Heart right ventricle (tissue), 16 donors: Measurements from ENCODE around the gene ANTXR1. TPM values are rescaled to one million over a fixed set of nuclear protein-coding genes. Genes with fewer than 3 reads are reported as not detected.

Experiments used
- ATAC-seq, 8 donors: fragments of 200-7000 bp; cut with Tn5 transposase; one replicate each; pipeline ENCODE4 v1.9.1; 2020; ENCODE audit warnings: mild to moderate bottlenecking in 8 of 8, moderate library complexity in 8 of 8, moderate number of reproducible peaks in 1 of 8
- DNase-seq, 2 donors: peaks; one replicate each; pipeline ENCODE4 v3.0.0-alpha.2; 2020
- H3K27ac ChIP-seq, 10 donors: fragments of 200-600 bp; sonication (generic) in 2 of 10; one replicate each; pipeline versions ENCODE4 v1.5.0 to v1.8.0; 2020 to 2022; ENCODE audit warnings: mild to moderate bottlenecking in 3 of 10
- H3K27me3 ChIP-seq, 7 donors: fragments of 200-600 bp; one replicate each; pipeline ENCODE4 v1.8.0; 2021 to 2022; ENCODE audit warnings: mild to moderate bottlenecking in 2 of 7
- H3K36me3 ChIP-seq, 9 donors: fragments of 200-600 bp; sonication (generic) in 1 of 9; one replicate each; pipeline versions ENCODE4 v1.5.0 to v1.8.0; 2020 to 2022; ENCODE audit warnings: mild to moderate bottlenecking in 2 of 9
- H3K4me1 ChIP-seq, 9 donors: fragments of 200-600 bp; sonication (generic) in 1 of 9; one replicate each; pipeline versions ENCODE4 v1.5.0 to v1.8.0; 2020 to 2022; ENCODE audit warnings: mild to moderate bottlenecking in 4 of 9
- H3K4me3 ChIP-seq, 10 donors: fragments of 200-600 bp; sonication (generic) in 2 of 10; one replicate each; pipeline versions ENCODE4 v1.5.0 to v1.8.0; 2020 to 2022; ENCODE audit warnings: mild to moderate bottlenecking in 7 of 10, moderate library complexity in 2 of 10
- H3K9me3 ChIP-seq, 11 donors: fragments of 200-600 bp in 10 of 11; sonication (generic) in 2 of 11; one replicate each; pipeline versions ENCODE4 v1.5.0 to v1.8.0; 2013 to 2022; ENCODE audit warnings: mild to moderate bottlenecking in 2 of 11, control low read depth in 1 of 11, moderate library complexity in 1 of 11
- WGBS, 2 donors: extraction: QIAGEN DNeasy Blood & Tissue Kit; methylation state at CpG; one replicate each; pipeline ENCODE4 v1.1.7; 2013; ENCODE audit warnings: inconsistent platforms in 1 of 2; 5-methylcytosine and 5-hydroxymethylcytosine counted together
- intact Hi-C, 10 donors: fragments of 100-400 bp; cut with DNase I; formaldehyde crosslinking; loops; one replicate each; pipeline versions ENCODE4 v1.11.1 to v1.14.2; 2022
- polyA plus RNA-seq, 2 donors: library from polyadenylated mRNA; stranded (reverse); fragments of 200-250 nt; gene quantifications; one replicate each; pipeline ENCODE4 v1.2.3, GENCODE V29; 2013
- total RNA-seq, 10 donors: library from RNA; stranded (reverse); fragmentation: NEBNext Ultra II Directional in 3 of 10; extraction: Animal tissue kit (Norgen Biotek cat#: 25700) in 3 of 10; gene quantifications; one replicate each; pipeline versions ENCODE4 v1.2.1 to v1.2.4, GENCODE V29; 2021 to 2023
- TF ChIP-seq, protein P1 (sequence below), 9 donors: fragments of 200-600 bp; sonication (generic) in 2 of 9; IDR thresholded peaks; one replicate each; pipeline versions ENCODE4 v1.5.0 to v1.8.0; 2021 to 2022; ENCODE audit warnings: antibody characterized with exemption in 9 of 9, mild to moderate bottlenecking in 5 of 9, moderate library complexity in 1 of 9
- donor health status: Arrhythmogenic right ventricular cardiomyopathy.
- donor health status: ischemic (EF 13 %, LVEDD 7.1; RV severe dilation, severe dysfunction).
- donor health status: healthy with polysubstance abuse.
- donor health status: DM: no; HTN: yes; CAD: no.
- donor health status: DM: no; HTN: no; CAD: no.
- donor health status: ischemic (EF 25% LVEDD 6.9; RV normal size, moderate dysfunction).
- donor health status: ischemic (EF 25% LVEDD 5.7; RV mildly dilated, moderate dysfunction).
- donor health status: healthy.
- donor health status: DM: yes; HTN: yes; CAD: no.
- donor health status: Ischemic cardiomyopathy.
- donor health status: ischemic (EF 35%, LVEDD 5.7; RV mildly dilated, moderate dysfunction).
- donor health status: nonischemic (EF 11% LVEDD 7.7; RV severe dilation, severe dysfunction).
- donor health status: DM: yes; HTN: yes; CAD: no.
- donor health status: PGD.
- donor health status: ischemic (EF 29% LVEDD 5.4; RV normal size, mild dysfunction).
- donor health status: nonischemic (EF 23%, LVEDD 6.1; RV moderate dilation, normal function).

ANTXR1 gene
- total and polyA plus RNA-seq, 12 donors: 8.9 to 33.1 (median 24.1) TPM

DNA sequence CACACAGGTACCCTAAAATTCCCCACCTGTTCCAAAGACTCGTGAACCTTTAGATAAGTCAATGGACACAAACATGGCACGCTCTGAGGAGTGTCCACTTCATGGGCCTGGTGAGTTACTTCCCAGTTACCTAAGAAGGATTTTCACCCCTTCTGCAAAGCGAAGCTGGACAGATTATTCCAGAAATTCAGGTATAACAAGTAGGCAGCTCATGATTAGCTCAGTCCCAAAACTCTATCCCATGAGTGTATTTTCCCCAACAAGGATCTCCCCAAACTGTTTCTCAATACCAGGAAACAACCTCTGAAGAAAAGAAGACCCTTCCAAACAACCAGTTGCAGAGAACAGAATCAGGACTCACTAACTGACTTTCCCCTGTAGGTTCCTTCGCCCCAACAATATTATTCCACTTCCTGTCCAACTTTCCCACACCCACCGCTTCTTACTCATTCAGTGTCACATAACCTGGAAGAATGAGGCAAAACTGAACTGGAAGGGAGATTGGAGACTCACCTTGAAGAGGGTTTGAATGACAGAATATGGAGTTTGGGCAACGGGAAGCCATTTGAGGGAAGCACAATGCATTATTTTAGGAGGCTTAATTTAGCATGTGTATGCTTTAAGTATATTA lies 120.1 kb downstream of the ANTXR1 start:
- WGBS, 2 donors: 95 to 96% methylated on average over 6 of the region's 6 CpGs
- intact Hi-C loops: no loop called here
- TF ChIP-seq, protein P1, sequence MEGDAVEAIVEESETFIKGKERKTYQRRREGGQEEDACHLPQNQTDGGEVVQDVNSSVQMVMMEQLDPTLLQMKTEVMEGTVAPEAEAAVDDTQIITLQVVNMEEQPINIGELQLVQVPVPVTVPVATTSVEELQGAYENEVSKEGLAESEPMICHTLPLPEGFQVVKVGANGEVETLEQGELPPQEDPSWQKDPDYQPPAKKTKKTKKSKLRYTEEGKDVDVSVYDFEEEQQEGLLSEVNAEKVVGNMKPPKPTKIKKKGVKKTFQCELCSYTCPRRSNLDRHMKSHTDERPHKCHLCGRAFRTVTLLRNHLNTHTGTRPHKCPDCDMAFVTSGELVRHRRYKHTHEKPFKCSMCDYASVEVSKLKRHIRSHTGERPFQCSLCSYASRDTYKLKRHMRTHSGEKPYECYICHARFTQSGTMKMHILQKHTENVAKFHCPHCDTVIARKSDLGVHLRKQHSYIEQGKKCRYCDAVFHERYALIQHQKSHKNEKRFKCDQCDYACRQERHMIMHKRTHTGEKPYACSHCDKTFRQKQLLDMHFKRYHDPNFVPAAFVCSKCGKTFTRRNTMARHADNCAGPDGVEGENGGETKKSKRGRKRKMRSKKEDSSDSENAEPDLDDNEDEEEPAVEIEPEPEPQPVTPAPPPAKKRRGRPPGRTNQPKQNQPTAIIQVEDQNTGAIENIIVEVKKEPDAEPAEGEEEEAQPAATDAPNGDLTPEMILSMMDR (IDR thresholded peaks at IDR 0.05): no peak
- Histone ChIP-seq H3K36me3 (peaks cover 0 to 10% (median 0%) of the 10 kb centered on the region in 9 donors), H3K27ac (no peak overlapping the region), H3K27me3 (no peaks in the 10 kb centered on the region), H3K4me1 (peaks cover 0 to 8% (median 0%) of the 10 kb centered on the region in 9 donors), H3K9me3 (no peaks in the 10 kb centered on the region), H3K4me3 (no peak overlapping the region)
- DNase-seq (no peak), ATAC-seq (no peak)

DNA sequence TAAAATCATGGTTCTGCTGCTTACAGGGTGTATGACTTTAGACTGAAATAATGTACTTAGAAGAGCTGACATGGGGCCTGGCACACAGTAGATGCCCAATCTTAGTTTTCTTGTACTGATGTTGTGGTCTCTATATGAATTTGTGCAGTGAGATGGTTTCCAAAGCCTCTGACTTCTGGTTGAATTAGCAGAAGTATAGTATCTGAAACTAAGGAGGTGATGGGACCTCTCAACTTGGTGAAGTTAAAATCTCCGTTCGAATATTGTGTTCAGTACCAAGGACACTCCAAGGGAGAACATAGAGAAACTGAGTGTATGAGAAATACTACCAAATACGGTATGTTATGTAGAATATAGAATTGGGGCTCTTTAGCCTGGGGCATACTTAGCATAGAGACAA lies 120.9 kb downstream of the ANTXR1 start:
- H3K27me3 ChIP-seq: no peaks in the 10 kb centered on the region
- intact Hi-C loops: no loop called here
- DNase-seq: no peak
- no peak for ATAC-seq
- WGBS, 2 donors: 94 to 96% methylated on average over 3 of the region's 3 CpGs
- no peaks in the 10 kb centered on the region for H3K9me3 ChIP-seq
- TF ChIP-seq, protein P1 (IDR thresholded peaks at IDR 0.05): no peak
- H3K4me1 ChIP-seq: peaks cover 0 to 14% (median 3%) of the 10 kb centered on the region in 9 donors
- peaks cover 0 to 10% (median 0%) of the 10 kb centered on the region in 9 donors for H3K36me3 ChIP-seq
- no peak overlapping the region for H3K4me3 ChIP-seq
- H3K27ac ChIP-seq: no peak overlapping the region

DNA sequence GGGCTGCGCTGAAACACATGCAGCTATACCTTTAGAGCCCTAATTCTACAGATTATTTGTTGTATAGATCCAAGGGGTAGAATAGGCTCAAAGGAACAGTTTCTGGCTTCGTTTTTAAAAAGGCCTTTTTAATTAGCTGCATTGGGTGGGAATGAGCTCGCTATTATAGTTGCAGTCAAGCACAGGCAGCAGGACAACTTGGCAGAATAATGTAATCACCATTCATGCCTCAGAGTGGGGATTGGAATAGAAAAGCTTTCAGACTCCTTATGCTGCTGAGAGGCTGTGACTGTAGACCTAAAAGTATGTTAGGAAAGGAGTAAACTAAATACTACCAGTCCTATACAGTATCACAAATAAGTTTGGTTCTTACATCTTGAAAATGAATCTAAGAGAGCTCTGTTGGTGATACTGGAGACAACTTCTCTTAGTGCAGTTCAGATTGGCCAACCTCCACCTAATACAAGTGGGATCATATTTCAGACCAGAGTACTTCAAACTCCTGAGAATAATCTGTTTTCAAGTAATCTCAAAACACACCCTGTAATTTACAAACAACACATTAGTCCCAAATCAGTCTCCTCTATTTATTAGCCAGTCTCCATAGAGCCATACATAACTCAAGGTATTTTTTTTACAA lies 121.4 kb downstream of the ANTXR1 start:
- no peak overlapping the region for H3K4me3 ChIP-seq
- WGBS, 2 donors: 55 to 59% methylated on average over 3 of the region's 3 CpGs
- no peaks in the 10 kb centered on the region for H3K27me3 ChIP-seq
- H3K36me3 ChIP-seq: peaks cover 0 to 10% (median 0%) of the 10 kb centered on the region in 9 donors
- H3K4me1 ChIP-seq: peaks cover 0 to 14% (median 3%) of the 10 kb centered on the region in 9 donors
- ATAC-seq (no peak), DNase-seq (no peak)
- TF ChIP-seq, protein P1 (IDR thresholded peaks at IDR 0.05): no peak
- intact Hi-C loops: no loop called here
- H3K27ac ChIP-seq: no peak overlapping the region
- no peaks in the 10 kb centered on the region for H3K9me3 ChIP-seq

DNA sequence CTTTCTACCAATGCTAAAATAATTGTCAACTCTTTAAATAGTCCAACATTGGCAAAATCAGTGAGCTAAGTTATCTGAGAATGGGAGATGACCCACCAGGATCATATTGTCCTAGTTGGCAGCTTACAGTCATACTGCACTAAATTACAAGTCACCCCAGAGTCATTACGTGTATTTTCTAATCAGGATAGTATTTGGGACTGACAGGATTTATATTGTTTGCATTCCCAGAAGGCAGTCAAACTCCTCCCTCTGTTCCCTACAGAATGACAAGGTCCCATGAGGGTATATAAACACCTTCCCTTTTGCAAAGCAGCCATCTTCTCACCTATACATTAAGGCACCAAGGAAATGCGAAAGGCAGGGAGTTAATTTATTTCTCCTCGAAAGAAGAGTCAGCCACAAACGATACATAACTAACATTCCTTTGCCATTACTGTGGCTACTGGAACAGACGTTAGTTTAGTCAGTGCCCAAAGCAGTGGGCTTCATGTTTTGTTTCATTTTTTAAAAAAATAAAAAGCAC lies 125.3 kb downstream of the ANTXR1 start:
- Histone ChIP-seq H3K27me3 (no peaks in the 10 kb centered on the region), H3K36me3 (no peaks in the 10 kb centered on the region), H3K4me1 (peaks cover 0 to 16% (median 3%) of the 10 kb centered on the region in 9 donors), H3K9me3 (no peaks in the 10 kb centered on the region), H3K27ac (peak overlapping the region in 1 of 10 donors; percentile 41), H3K4me3 (no peak overlapping the region)
- TF ChIP-seq, protein P1 (IDR thresholded peaks at IDR 0.05): no peak
- intact Hi-C loops: no loop called here
- no peak for ATAC-seq
- DNase-seq: no peak
- WGBS, 2 donors: 58 to 61% methylated on average over 5 of the region's 5 CpGs
